Measurements from ENCODE around the gene DHX57.

DHX57 gene

GRCh38 chr2:38750011-38750890 lies 125.5 kb downstream of the DHX57 start:
- peak; percentile 51 to 60 for DNase-seq

- no peak for DNase-seq
These were observed 126.6 kb downstream of the DHX57 start for GRCh38 chr2:38748943-38749804.

GRCh38 chr2:38748391-38748790 lies 127.3 kb downstream of the DHX57 start:
- DNase-seq: no peak

GRCh38 chr2:38747819-38748218 lies 127.9 kb downstream of the DHX57 start:
- DNase-seq: no peak
